Heart left ventricle (tissue), 16 donors: Measurements from ENCODE around the gene MX2. TPM values are rescaled to one million over a fixed set of nuclear protein-coding genes. Genes with fewer than 3 reads are reported as not detected.
"Not testable (repeated sequence)": the region's sequence is repeated elsewhere in the genome, so short reads cannot be mapped to it uniquely, and the experiment has no call there.

Experiments used
- ATAC-seq, 4 donors: fragments of 200-7000 bp; cut with Tn5 transposase; one replicate each; pipeline ENCODE4 v1.9.1; 2020 to 2022; ENCODE audit warnings: moderate library complexity in 4 of 4, mild to moderate bottlenecking in 3 of 4, moderate number of reproducible peaks in 1 of 4
- DNase-seq, 5 donors: peaks; one replicate each; pipeline ENCODE4 v3.0.0-alpha.2; 2020
- H3K27ac ChIP-seq, 12 donors: fragments of 200-600 bp; sonication (generic) in 4 of 12; one replicate each; pipeline versions ENCODE4 v1.5.0 to v1.8.0; 2016 to 2022; ENCODE audit warnings: mild to moderate bottlenecking in 2 of 12
- H3K27me3 ChIP-seq, 9 donors: fragments of 200-600 bp; sonication (generic) in 2 of 9; one replicate each; pipeline versions ENCODE4 v1.5.1 to v1.8.0; 2016 to 2022; ENCODE audit warnings: mild to moderate bottlenecking in 3 of 9
- H3K36me3 ChIP-seq, 9 donors: fragments of 200-600 bp; sonication (generic) in 2 of 9; one replicate each; pipeline versions ENCODE4 v1.5.0 to v1.8.0; 2018 to 2022; ENCODE audit warnings: mild to moderate bottlenecking in 2 of 9
- H3K4me1 ChIP-seq, 12 donors: fragments of 200-600 bp; sonication (generic) in 4 of 12; one replicate each; pipeline versions ENCODE4 v1.5.0 to v1.8.0; 2016 to 2022; ENCODE audit warnings: mild to moderate bottlenecking in 3 of 12
- H3K4me3 ChIP-seq, 12 donors: fragments of 200-600 bp; sonication (generic) in 4 of 12; one replicate each; pipeline versions ENCODE4 v1.5.0 to v1.8.0; 2017 to 2022; ENCODE audit warnings: mild to moderate bottlenecking in 9 of 12, moderate library complexity in 4 of 12
- H3K9me3 ChIP-seq, 12 donors: fragments of 200-600 bp; sonication (generic) in 4 of 12; one replicate each; pipeline versions ENCODE4 v1.5.0 to v1.8.0; 2016 to 2022; ENCODE audit warnings: mild to moderate bottlenecking in 1 of 12
- CTCF ChIP-seq, 12 donors: fragments of 200-600 bp; sonication (generic) in 4 of 12; IDR thresholded peaks; one replicate each; pipeline versions ENCODE4 v1.5.0 to v1.8.0; 2018 to 2022; ENCODE audit warnings: antibody characterized with exemption in 12 of 12, mild to moderate bottlenecking in 5 of 12
- POLR2A ChIP-seq, 2 donors: fragments of 450-650 bp; IDR thresholded peaks; one replicate each; pipeline ENCODE4 v1.6.1; 2017; ENCODE audit warnings: antibody characterized with exemption in 2 of 2, mild to moderate bottlenecking in 2 of 2, moderate library complexity in 2 of 2
- WGBS, 4 donors: extraction: QIAGEN DNeasy Blood & Tissue Kit in 2 of 4; methylation state at CpG; one replicate each; pipeline versions ENCODE4 v1.1.5 to v1.1.7; 2013 to 2018; 5-methylcytosine and 5-hydroxymethylcytosine counted together
- intact Hi-C, 10 donors: fragments of 100-400 bp; cut with DNase I; formaldehyde crosslinking; loops; one replicate each; pipeline versions ENCODE4 v1.11.1 to v1.14.2; 2022
- polyA plus RNA-seq, 2 donors: library from polyadenylated mRNA; stranded (reverse); fragments of 200-250 nt; gene quantifications; one replicate each; pipeline ENCODE4 v1.2.3, GENCODE V29; 2013
- total RNA-seq, 9 donors: library from RNA; depleted of rRNA in 2 of 9; stranded (reverse); fragments of >200 nt in 2 of 9; fragmentation: NEBNext Ultra II Directional in 3 of 9; extraction: Animal tissue kit (Norgen Biotek cat#: 25700) in 3 of 9; gene quantifications; one replicate each; pipeline versions ENCODE4 v1.1.0 to v1.2.4, GENCODE V29; 2016 to 2023
- donor health status: ischemic (EF 13 %, LVEDD 7.1; RV severe dilation, severe dysfunction).
- donor health status: healthy with polysubstance abuse.
- donor health status: DM: no; HTN: yes; CAD: no.
- donor health status: DM: no; HTN: no; CAD: no.
- donor health status: ischemic (EF 25% LVEDD 6.9; RV normal size, moderate dysfunction).
- donor health status: ischemic (EF 25% LVEDD 5.7; RV mildly dilated, moderate dysfunction).
- donor health status: healthy.
- donor health status: DM: yes; HTN: yes; CAD: no.
- donor health status: ischemic (EF 35%, LVEDD 5.7; RV mildly dilated, moderate dysfunction).
- donor health status: nonischemic (EF 11% LVEDD 7.7; RV severe dilation, severe dysfunction).
- donor health status: DM: yes; HTN: yes; CAD: no.
- donor health status: PGD.
- donor health status: ischemic (EF 29% LVEDD 5.4; RV normal size, mild dysfunction).
- donor health status: nonischemic (EF 23%, LVEDD 6.1; RV moderate dilation, normal function).

The MX2 gene
- total and polyA plus RNA-seq, 11 donors, result 3.2 to 23.3 (median 5.7) TPM

GRCh38 chr21:41410361-41410760 is 48.5 kb downstream of the MX2 start:
- DNase-seq (no peak), ATAC-seq (no peak)
- Histone ChIP-seq H3K27me3 (no peaks in the 10 kb centered on the region), H3K36me3 (peaks cover 0 to 51% (median 35%) of the 10 kb centered on the region in 9 donors), H3K4me3 (no peak overlapping the region), H3K4me1 (peaks cover 0 to 18% (median 0%) of the 10 kb centered on the region in 12 donors), H3K9me3 (peaks cover 0 to 26% (median 0%) of the 10 kb centered on the region in 12 donors), H3K27ac (no peak overlapping the region)
- intact Hi-C loops, result loop anchor here in 1 of 10 donors (10.0 kb wide), 1 partner anchor 56 kb away; no protein-coding TSS in a partner anchor
- 56 to 85% (median 66%) methylated on average over 1 of the region's 1 CpG for WGBS, 4 donors
- TF ChIP-seq CTCF (IDR thresholded peaks at IDR 0.05), result no peak
- no peak for TF ChIP-seq POLR2A (IDR thresholded peaks at IDR 0.05)

- 56 to 66% (median 62%) methylated on average over 5 of the region's 5 CpGs for WGBS, 4 donors
- Histone ChIP-seq H3K4me1 (peaks cover 0 to 17% (median 0%) of the 10 kb centered on the region in 12 donors), H3K4me3 (no peak overlapping the region), H3K9me3 (peaks cover 0 to 31% (median 0%) of the 10 kb centered on the region in 12 donors), H3K27ac (peak overlapping the region in 2 of 12 donors; percentile 7 to 41), H3K36me3 (peaks cover 0 to 46% (median 35%) of the 10 kb centered on the region in 9 donors), H3K27me3 (no peaks in the 10 kb centered on the region)
- DNase-seq (peak in 2 of 5 donors; percentile 39 to 49), ATAC-seq (peak in 3 of 4 donors; percentile 27 to 57 (median 38))
- intact Hi-C loops, result loop anchor here in 1 of 10 donors (10.0 kb wide), 1 partner anchor 56 kb away; no protein-coding TSS in a partner anchor
- TF ChIP-seq POLR2A (IDR thresholded peaks at IDR 0.05), result no peak
- no peak for TF ChIP-seq CTCF (IDR thresholded peaks at IDR 0.05)
Observed at GRCh38 chr21:41410767-41411448, 49.1 kb downstream of the MX2 start.

- peak in 2 of 5 donors; percentile 47 to 56 for DNase-seq
- TF ChIP-seq POLR2A (IDR thresholded peaks at IDR 0.05), result no peak
- peak in 6 of 12 donors; percentile 6 to 24 (median 17) for TF ChIP-seq CTCF (IDR thresholded peaks at IDR 0.05)
Observed at GRCh38 chr21:41411449-41412089, 49.7 kb downstream of the MX2 start.

GRCh38 chr21:41417505-41417904 is 55.7 kb downstream of the MX2 start:
- not testable (repeated sequence) for ATAC-seq, H3K27ac ChIP-seq, H3K36me3 ChIP-seq, DNase-seq, H3K27me3 ChIP-seq, H3K4me3 ChIP-seq
- peaks cover 0 to 21% (median 0%) of the 10 kb centered on the region in 12 donors for H3K9me3 ChIP-seq
- peaks cover 0 to 29% (median 7%) of the 10 kb centered on the region in 12 donors for H3K4me1 ChIP-seq
- intact Hi-C loops, result loop anchor here in 2 of 10 donors (5.0 to 10.0 kb wide), 2 partner anchors 55 to 63 kb away; partner anchors contain the start of gene MX2 (in 1 of the 2)
- WGBS, 4 donors, result 82 to 88% (median 85%) methylated on average over 2 of the region's 2 CpGs

More at GRCh38 chr21:41411449-41412089, 49.7 kb downstream of the MX2 start:
- Histone ChIP-seq H3K27ac (peak overlapping the region in 3 of 12 donors; percentile 4 to 41 (median 7)), H3K9me3 (peaks cover 0 to 31% (median 0%) of the 10 kb centered on the region in 12 donors), H3K27me3 (no peaks in the 10 kb centered on the region), H3K4me3 (no peak overlapping the region), H3K36me3 (peaks cover 0 to 41% (median 31%) of the 10 kb centered on the region in 9 donors), H3K4me1 (peaks cover 0 to 13% (median 0%) of the 10 kb centered on the region in 12 donors)
- ATAC-seq, result peak in 3 of 4 donors; percentile 39 to 69 (median 42)
- intact Hi-C loops, result loop anchor here in 1 of 10 donors (10.0 kb wide), 1 partner anchor 57 kb away; no protein-coding TSS in a partner anchor
- WGBS, 4 donors, result 63 to 82% (median 69%) methylated on average over 5 of the region's 5 CpGs
